Measurements from ENCODE around the gene MFSD1.

The MFSD1 gene

DNA sequence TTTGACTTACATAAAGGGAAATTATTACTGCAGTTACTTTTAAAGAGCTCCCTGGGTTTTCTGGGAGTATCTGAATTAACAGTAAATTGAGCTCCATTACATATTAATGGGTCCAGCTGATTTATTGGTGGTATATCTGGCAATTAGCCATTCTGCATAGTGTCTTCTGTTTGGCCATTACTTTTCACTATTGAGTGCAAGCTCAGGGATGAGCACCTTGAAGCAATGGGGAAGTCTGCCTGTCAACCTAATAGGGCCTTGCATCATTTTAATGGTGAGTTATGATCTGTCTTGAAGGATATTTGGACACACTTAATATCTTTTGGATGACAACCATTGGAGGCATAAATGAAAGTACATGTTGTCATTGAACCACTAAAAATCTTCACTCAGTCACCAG is 73.8 kb downstream of the MFSD1 start:
- DNase-seq (ENCODE audit: low read depth, low spot score): no peak
